HG02588 (cell line): ENCODE data around the gene RCSD1.
A peak's percentile ranks its signal among the peaks of the same experiment; 100 is the strongest.

Experiments used
- ATAC-seq: cut with Tn5 transposase; IDR thresholded peaks from one replicate; pipeline ENCODE4 v1.9.1; 2021; ENCODE audit warnings: mild to moderate bottlenecking, moderate library complexity; ENCODE audit not compliant: unreplicated experiment

Gene RCSD1

DNA sequence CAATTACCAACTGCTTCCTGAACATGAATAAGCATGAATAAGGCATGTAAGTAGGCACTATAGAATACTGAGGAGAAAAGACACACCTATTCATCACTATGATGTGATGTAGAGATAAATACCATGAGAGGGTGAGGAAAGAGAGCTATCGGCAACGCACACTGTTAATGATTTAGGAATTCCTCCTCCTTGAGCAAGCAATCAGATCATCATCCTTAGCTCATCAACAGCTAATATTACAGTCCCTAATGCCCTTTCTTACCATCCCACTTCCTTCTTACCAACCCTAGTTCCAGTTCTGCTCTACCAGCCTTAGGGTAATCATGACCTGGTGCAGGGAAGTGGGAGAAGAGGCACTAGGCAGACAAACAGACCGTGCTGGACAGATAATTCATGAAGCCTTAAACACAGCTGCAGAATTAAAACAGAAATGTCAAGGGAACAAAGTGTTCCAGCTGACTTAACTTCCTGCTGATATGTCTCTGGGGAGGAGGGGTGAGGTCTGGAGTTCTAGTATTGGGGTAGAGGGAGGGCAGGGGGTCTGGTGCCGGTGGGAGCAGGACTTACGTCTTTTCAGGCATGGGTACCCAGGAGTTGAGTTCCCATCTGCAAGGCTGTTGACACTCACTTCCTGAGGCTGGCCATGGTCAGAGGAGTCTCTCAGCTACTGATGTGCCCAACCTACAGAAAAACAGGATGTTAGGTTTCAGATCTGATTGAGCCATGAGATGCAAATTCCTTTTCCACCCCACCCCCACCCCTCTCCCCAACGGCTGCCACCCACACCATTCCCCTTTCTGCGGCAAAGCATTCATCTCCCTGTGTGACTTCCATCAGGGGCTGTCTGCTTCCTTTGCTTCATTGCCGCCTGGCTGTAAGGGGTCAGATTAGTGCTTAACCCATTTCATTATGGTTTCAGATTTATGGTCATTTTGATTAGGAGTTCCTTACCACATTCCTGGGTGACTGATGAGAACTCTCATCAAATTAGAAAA, 12.6 kb upstream of the RCSD1 start:
- ATAC-seq, result peak; percentile 64

DNA sequence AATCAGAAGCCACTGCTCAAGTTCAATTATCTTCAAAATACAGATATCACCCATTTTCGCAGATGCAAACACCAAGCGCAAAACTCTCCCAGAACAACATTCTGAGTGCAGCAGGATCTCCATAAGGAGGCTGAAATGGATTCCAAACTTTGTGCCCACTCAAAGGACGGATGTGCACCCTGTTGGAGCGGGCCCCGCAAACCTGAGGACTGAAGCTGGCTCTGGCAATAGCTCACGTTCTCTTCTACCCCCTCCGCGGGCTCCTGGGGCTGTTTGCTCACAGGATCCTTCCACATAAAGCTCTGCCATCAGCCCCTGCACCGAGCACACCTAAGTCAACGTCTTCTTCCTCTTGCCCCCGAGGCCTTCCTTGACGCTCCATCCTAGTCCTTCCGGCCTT, 11.7 kb upstream of the RCSD1 start:
- ATAC-seq, result no peak

DNA sequence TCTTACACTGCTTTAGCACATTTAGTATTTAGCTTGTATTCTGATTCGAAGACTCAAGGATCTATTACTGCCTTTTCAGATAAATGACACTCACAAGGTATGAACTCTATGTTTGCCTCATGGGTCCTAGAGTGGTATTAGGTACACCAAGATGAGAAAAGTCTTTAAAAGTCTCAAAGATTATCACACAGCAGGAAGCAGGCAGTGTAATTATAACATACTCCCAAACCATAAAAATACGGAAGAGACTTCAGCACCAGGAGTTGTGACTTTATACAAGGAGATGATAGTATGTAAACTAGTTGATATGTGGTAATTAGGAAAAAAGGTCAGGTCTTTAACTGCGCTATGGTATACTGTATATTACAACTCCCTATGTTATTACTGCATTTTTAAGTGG, 11.2 kb upstream of the RCSD1 start:
- no peak for ATAC-seq

DNA sequence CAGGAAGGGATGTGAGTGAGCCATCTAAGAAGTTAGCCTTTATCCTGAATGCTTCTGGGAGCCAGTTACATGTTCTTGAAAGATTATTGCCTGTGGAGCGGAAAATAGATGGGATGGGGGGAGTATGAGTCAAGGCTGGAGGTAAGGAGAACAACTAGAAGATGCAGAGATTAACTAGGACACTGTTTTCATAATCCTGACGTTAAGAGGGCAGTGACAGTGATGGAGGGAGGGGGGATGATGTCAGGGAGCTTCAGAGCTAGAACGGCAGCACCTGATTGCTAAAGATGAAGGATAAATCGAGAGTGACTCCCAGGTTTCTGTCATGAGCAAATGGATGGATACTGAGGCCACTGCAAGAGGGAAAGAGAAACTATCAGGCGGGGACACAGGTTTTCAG, 10.0 kb upstream of the RCSD1 start:
- no peak for ATAC-seq

DNA sequence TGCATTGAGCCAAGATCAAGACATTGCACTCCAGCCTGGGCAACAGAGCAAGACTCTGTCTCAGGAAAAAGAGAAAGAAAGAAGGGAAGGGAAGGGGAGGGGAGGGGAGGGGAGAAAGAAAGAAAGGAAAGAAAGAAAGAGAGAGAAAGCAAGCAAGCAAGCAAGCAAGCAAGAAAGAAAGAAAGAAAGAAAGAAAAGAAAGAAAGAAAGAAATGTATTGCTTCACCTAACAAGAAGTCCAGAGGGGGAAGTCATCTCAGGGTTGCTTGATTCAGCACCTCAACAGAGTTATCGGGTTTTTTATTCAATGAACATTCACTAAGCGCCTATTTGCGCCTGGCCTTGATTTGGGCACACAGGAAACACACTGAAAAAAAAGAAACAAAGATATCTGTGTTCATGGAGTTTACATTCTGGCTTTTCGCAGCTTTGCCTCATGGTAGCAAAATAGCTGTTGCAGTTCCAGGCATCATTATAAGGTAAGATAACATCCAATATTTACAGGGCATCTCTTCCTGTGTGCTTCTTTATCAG, 8.2 kb upstream of the RCSD1 start:
- ATAC-seq, result no peak

DNA sequence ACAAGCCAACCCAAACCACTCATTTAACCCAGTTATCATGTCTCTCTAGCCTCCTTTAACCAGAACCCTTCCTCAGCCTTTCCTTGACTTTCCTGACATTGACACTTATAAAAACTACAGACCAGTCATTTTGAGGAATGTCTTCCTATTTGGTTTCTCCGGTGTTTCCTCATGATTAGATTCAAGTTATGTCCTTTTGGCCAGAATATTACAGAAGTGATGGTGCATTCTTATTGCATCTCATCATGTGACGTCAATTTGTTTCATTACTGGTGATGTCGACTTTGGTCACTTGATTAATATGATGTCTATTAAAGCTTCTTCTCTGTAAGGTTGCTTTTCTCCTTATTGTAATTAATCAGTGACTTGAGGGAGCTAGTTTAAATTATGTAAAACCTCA, 6.1 kb upstream of the RCSD1 start:
- no peak for ATAC-seq

DNA sequence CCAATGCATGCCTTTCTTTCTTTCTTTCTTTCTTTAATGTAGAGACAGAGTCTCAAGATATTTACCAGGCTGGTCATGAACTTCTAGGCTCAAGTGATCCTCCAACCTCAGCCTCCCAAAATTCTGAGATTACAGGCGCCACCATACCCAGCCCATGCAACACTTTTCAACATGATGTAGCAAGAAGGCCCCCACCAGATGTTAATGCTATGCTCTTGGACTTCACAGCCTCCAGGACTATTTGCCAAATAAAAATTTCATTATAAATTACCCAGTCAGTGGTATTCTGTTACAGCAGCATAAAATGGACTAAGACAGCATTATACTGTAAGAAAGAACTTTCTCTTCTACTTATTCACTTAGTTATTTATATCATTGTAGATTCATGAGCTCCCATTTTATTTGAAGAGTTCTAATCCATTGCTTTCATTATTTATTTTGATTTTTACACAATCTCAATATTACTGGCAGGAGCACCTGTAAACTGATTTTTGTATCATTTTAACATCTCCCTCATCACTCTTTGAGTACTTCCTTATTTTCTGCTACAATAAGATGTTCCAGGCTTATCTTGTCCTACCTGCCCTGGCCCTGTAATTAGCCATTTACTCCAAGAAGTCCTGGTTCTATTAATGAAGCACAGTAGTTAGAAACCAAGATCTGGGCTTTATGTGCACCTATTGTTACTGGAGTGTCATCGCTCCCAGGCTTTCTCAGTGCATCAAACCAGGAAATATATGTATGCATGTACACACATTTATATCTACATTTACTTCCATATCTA, 4.8 kb upstream of the RCSD1 start:
- no peak for ATAC-seq

DNA sequence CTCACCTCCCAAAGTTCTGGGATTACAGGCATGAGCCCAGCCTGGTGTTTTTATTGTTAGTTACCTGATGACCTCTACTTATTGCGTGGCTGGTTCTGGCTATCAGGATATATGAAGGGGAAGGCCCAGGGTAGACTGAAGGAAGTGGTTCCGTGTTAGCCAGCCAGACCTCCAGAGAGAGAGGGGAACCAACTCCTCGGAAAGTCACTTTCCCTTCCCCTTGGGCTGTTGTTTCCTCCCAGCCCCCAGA, 2.5 kb upstream of the RCSD1 start:
- ATAC-seq, result no peak

DNA sequence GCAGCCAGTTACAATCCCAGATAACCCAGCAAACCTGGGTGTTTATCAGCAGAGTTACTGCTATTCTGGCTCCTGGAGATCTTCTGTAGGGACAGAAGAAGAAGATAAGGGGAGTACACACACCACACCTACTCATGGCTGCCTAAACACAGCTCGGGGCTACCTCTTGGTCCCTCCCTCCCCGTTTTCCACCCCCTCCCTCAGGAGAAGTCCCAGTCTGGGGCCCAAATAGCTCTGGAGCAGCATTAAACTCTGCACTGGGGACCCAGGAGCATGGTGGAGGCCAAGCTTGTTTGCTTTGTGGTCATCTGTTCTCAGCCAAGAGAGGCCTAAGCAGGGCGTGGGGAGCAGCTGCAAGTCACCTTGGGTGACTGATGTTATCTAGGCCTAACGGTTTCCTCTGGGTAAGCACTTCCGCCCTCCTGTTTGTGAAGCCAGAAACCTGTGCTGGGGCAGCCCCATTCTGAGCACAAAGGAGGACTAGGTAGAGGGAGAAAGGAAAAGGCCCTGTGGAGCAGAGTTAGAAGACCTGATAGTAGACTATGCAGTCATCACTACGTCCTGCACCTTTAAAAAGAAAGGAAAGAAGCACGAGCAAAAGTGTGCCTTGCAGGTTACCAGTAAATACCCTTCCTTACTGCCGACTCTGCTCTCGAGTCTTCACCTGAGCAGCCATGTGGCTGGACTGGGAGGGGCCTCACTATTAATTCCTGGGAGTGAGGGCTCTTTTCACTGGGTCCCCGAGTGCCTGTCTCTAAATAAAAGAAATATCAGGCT, 2.0 kb upstream of the RCSD1 start:
- ATAC-seq, result peak; percentile 49

DNA sequence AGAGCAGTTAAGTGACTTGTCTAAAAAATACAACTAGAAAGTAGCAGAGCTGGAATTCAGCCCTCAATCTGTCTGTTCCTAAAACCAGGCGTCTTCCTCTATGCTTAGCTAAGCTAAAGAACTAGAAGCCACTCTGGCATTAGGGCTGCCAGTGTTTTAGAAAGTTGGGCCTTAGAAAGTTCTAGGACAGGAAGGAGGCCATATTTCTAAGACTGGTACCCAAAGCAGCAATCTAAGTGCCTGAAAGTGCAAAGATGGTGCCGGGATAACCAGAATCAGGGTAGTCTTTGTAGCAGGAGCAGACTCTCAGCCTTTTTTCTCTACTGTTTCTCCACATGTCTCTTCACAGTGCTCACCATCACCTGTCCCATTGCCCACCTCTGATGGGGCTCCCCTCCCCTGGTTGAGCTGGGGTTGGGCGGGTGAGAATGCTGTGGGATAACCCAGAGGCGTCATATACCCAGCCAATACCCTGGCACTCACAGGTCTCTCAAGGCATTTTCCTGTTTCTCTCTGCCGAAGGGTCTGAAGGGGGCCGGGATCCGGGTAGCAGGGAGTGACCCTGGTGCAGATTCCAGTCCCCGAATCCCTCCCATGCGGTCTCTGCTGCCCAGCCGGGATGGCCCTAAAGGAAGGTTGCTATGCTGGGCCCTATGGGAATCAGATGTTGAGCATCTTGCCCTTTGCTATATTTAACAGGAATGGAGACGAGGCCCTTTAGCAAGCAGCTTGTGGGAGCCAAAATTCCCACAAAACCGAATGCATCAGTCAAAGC, 1.1 kb upstream of the RCSD1 start:
- no peak for ATAC-seq

DNA sequence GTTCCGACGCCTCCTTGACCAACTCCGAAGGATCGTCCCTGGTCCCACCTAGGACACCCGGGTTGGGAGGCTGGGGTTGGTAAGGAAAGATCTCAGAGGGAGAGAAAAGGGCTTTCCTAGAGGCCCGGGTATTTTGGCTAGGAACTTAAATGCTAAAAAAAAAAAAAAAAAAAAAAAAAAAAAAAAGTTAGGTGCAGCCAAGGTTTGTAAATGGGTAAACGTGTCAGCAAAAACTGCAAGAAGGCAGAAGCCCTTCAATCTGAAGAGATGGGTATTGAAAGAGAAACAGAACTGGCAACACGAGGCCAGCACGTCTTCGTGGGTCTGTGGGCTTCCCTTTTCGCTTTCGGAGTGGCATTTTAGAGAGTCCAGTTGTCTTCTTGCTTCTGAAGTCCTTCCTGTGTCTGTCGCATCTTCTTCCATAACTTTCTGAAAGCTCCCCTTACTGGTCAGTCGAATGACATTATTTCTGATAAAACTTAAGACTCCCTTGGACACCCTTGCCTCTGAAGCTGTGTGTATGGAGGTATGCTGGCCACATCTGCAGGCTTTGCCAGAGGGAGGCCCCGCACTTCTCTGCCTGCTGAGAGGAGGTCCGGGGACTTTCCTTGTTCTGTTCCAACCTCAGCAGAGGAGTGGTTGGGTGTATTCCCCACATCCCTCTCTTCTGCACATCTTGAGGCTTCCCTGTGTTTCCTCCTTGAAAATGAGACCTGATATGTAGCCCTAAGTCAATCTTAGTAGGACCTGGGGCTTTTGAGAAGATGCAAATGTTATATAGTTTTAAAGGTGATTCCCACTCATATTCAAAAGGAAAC, 745 bp downstream of the RCSD1 start:
- no peak for ATAC-seq

DNA sequence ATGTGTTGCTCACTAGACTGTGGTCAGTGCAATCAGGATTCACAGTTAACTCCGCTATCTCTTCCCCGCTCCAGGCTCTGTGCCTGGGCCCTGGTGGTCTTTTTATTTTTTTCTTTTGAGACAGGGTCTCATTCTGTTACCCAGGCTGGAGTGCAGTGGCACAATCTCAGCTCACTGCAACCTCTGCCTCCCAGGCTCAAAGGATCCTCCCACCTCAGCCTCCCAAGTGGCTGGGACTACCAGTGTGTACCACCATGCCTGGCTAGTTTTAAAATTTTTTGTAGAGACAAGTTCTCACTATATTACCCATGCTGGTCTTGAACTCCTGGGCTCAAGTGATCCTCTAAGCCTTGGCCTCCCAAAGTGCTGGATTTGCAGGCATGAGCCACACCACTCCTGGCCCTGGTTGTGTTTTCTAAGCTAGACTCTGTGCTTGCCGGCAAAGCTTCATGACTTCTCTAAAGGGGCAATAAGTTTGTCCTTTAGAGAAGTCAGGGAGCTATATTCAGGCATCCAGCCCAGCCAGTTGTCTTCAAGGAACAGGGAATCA, 1.4 kb downstream of the RCSD1 start:
- ATAC-seq, result no peak

DNA sequence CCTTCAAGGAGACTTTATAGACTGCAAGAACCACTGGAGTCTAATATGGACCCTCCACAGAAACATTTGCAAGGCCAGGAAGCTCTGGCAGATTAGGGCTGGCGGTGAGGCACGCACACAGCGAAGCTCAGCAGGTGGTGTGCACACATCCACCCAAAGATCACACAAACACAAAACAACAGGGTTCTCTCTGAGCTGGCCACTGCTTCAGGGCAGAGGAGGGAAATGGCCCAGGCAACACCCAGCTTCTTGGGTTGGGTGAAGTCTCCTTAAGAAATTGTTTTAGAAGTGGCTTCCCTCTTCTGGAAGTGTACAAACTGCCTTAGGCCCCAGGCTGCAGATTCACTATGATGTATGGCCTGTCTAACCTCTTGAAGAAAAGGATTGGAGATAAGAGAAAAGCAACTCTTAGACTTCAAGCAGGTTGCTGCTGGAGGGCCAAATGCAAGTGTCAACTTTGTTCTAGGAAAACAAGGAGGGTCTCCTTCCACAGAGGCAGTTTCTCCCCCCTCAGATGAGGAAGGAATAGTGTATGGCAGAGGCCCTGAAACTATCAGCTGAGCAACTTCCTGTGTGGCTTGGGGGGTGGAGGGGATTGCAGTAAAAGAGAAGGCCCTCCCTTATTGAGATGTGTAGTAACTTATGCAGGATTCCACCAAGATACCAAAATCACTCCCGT, 2.0 kb downstream of the RCSD1 start:
- no peak for ATAC-seq

DNA sequence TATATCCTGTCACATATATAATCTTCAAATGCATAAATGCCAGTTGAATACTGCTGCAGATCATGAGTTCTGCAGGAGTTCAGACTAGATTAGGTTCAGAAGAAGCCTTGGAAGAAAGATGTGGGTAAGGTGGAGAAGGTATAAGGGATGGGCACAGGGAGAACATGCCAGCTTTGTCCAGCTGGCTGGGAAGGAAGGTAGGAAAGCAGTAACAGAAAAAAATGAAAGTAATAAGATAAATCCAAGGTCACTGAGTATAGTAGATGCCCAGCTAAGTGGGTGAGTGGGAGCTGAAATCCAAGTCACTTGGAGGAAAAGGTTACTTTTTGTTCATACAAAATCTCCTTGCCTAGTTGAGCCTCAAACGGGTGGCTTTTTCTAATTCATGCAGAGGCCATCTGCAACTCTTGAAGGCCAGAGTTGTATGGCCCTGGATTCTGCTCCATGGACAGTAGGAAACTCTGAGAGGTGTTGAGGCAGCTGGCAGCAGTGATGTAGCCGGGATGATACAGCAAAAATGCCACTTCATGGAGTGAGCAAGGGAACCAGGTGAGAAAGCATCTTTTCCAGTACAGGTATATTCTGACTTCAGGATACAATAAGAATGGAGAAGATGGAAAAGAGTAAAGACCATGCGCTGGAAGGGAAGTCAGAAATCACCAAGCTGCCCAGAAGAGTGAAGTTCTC, 3.4 kb downstream of the RCSD1 start:
- no peak for ATAC-seq

DNA sequence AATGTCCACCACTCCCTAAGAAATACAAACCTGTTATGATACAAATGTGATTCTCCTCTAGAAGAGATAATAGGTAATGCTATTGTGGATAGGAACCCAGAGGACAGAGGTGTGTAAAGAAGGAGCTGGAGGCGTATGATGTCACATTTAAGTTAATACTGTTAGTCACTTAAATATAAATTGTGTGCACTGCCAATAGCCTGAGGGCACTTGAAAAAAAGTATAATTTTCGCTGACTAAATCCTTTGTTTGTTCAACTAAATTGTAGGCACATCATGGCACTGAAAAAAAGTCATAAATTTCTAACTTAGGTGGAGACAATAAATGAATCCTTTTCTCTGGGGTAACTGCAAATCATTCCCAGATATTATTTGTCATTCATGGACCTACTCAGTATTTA, 4.4 kb downstream of the RCSD1 start:
- ATAC-seq, result no peak

DNA sequence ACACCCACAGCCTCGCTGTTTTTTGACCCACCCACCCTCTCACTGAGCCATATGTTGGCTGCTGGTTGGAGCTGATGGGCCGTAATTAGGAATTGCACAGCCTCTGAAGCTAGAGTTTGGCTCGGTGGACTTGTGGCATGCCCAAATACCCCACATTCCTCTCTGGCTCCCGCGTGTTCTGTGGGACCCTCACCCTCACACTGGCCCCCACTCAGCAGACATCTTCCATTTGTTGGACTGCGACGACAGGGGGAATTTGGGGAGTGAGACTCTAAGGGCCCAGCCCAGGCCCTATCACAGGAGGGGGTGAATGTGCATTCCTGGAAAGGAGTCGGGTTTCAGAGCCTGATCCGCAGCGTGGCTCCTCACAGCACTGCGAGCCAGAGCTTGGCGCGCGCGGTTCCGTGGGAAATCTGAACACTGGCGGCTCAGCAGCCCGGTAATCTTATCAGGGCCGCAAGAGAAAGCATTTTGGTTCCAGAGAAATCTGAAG, 5.2 kb downstream of the RCSD1 start:
- no peak for ATAC-seq

DNA sequence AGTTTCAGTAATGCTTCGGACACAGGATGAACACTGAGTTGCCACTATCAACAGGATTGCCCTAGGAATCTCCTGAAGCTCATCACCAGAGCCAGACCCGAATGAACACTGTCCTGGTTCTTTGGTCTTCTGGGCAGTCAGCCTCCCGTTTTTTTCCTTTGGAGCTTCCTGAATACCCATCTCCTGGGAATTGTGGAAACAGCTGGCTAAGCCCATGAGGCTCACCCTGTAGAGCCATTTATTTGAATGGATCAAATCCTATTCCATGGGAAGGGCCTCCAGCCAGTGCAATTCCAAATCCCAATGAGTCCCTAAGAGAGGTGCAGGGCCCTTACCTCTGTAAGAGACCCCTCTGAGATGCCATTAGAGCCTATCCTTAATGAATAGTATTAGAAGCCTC, 5.9 kb downstream of the RCSD1 start:
- ATAC-seq, result no peak

DNA sequence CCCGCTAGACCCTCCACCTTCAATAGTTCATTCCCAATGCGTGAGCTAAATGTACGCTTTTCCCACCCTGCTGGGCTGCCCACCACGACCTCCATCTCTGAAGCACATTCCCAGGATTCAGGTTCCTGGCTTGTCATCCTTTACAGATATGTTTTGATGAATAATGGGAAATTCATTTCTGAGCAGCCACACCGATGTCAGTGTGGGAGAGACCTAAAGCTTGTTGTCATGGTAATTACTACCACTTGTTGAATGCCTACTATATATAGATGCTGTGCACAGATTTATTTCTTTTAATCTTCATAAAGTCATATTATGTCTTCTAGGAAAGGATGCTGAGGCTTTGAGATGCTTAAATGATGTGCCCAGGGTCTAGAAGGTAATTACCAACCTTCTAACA, 8.0 kb downstream of the RCSD1 start:
- ATAC-seq, result no peak
